HepG2 (cell line): ENCODE measurements around the gene MLH1. TPM values are rescaled to one million over a fixed set of nuclear protein-coding genes. Genes with fewer than 3 reads are reported as not detected.

Experiments used
- GTF2F1 ChIP-seq: fragments of 150-350 bp; IDR thresholded peaks from 2 replicates; pipeline ENCODE4 v1.6.1; 2014; ENCODE audit warnings: low read length
- HNF4G ChIP-seq, 2 experiments: sonication (generic) in 1 of 2; formaldehyde crosslinking in 1 of 2; IDR thresholded peaks; 2 replicates each; pipeline versions ENCODE4 v1.4.0 to v1.6.1; 2011 to 2020; ENCODE audit warnings: borderline replicate concordance in 2 of 2, low read depth in 2 of 2, mild to moderate bottlenecking in 2 of 2, low read length in 1 of 2, missing genetic modification reagents in 1 of 2, moderate library complexity in 1 of 2
- KDM5B ChIP-seq: sonication (generic); formaldehyde crosslinking; IDR thresholded peaks from 2 replicates; pipeline ENCODE4 v1.4.0; 2020; ENCODE audit warnings: missing genetic modification reagents, mild to moderate bottlenecking, borderline replicate concordance
- MZF1 ChIP-seq: sonication (generic); formaldehyde crosslinking; IDR thresholded peaks from 2 replicates; pipeline ENCODE4 v1.8.1; 2023; ENCODE audit warnings: mild to moderate bottlenecking, missing genetic modification reagents, borderline replicate concordance
- RARG ChIP-seq: sonication (generic); formaldehyde crosslinking; IDR thresholded peaks from 2 replicates; pipeline ENCODE4 v1.4.0; 2020; ENCODE audit warnings: low read depth, mild to moderate bottlenecking, missing genetic modification reagents
- SATB2 ChIP-seq: sonication (generic); formaldehyde crosslinking; IDR thresholded peaks from 2 replicates; pipeline ENCODE4 v1.5.0; 2020; ENCODE audit warnings: missing genetic modification reagents
- SNRNP70 ChIP-seq: fragments of 200-400 bp; formaldehyde crosslinking; IDR thresholded peaks from 2 replicates; pipeline ENCODE4 v1.6.1; 2017; ENCODE audit warnings: mild to moderate bottlenecking, low read depth, low read length, moderate library complexity
- SOX5 ChIP-seq: IDR thresholded peaks from 2 replicates; pipeline ENCODE4 v1.6.1; 2016; ENCODE audit warnings: borderline replicate concordance
- ZBTB21 ChIP-seq: sonication (generic); formaldehyde crosslinking; IDR thresholded peaks from 2 replicates; pipeline ENCODE4 v1.4.0; 2020; ENCODE audit warnings: missing genetic modification reagents
- ZFP41 ChIP-seq: sonication (generic); formaldehyde crosslinking; IDR thresholded peaks from 2 replicates; pipeline ENCODE4 v1.4.0; 2020; ENCODE audit warnings: mild to moderate bottlenecking, missing genetic modification reagents, borderline replicate concordance
- ZNF460 ChIP-seq: sonication (generic); formaldehyde crosslinking; IDR thresholded peaks from 2 replicates; pipeline ENCODE4 v1.5.1; 2020; ENCODE audit warnings: missing genetic modification reagents, mild to moderate bottlenecking, borderline replicate concordance
- ZNF556 ChIP-seq: sonication (generic); formaldehyde crosslinking; IDR thresholded peaks from 2 replicates; pipeline ENCODE4 v1.4.0; 2020; ENCODE audit warnings: mild to moderate bottlenecking, missing genetic modification reagents, borderline replicate concordance
- ZNF749 ChIP-seq: sonication (generic); formaldehyde crosslinking; IDR thresholded peaks from 2 replicates; pipeline ENCODE4 v1.8.0; 2022; ENCODE audit warnings: mild to moderate bottlenecking, missing genetic modification reagents, moderate library complexity, borderline replicate concordance
- ZNF841 ChIP-seq: sonication (generic); formaldehyde crosslinking; IDR thresholded peaks from 2 replicates; pipeline ENCODE4 v1.8.1; 2023; ENCODE audit warnings: missing genetic modification reagents, borderline replicate concordance
- ZSCAN30 ChIP-seq: sonication (generic); formaldehyde crosslinking; IDR thresholded peaks from 2 replicates; pipeline ENCODE4 v1.5.0; 2020; ENCODE audit warnings: mild to moderate bottlenecking, missing genetic modification reagents
- polyA plus RNA-seq, 8 experiments: library from polyadenylated mRNA; depleted of rRNA in 3 of 8; stranded (reverse) in 7 of 8; unstranded in 1 of 8; fragments of >200 nt; fragmentation: Illumina TruSeq in 4 of 8; extraction: Trizol in 4 of 8; gene quantifications; 2 replicates each; pipeline versions ENCODE4 v1.2.1 to v1.2.3, GENCODE V29; 2011 to 2016; ENCODE audit warnings: low read depth in 4 of 8, missing spikeins in 1 of 8, mixed read lengths in 1 of 8; ENCODE audit not compliant: insufficient read depth in 1 of 8
- total RNA-seq, 5 experiments: library from RNA; depleted of rRNA; stranded (reverse); fragments of >200 nt; fragmentation: Illumina TruSeq; extraction: Trizol; gene quantifications; 2 replicates each; pipeline ENCODE4 v1.2.3, GENCODE V29; 2016; ENCODE audit warnings: low read depth in 1 of 5
- TF ChIP-seq, protein P1 (sequence below): conservative IDR thresholded peaks from 2 replicates; pipeline ENCODE4 v1.6.1; 2018; ENCODE audit warnings: missing genetic modification reagents
- TF ChIP-seq, protein P2 (sequence below): IDR thresholded peaks from 2 replicates; pipeline ENCODE4 v1.6.1; 2012; ENCODE audit warnings: inconsistent platforms
- TF ChIP-seq, protein P3 (sequence below): sonication (generic); formaldehyde crosslinking; IDR thresholded peaks from 2 replicates; pipeline ENCODE4 v1.8.1; 2022; ENCODE audit warnings: low read depth, mild to moderate bottlenecking, missing genetic modification reagents
- TF ChIP-seq, protein P4 (sequence below): sonication (generic); formaldehyde crosslinking; IDR thresholded peaks from 2 replicates; pipeline ENCODE4 v1.4.0; 2020; ENCODE audit warnings: missing genetic modification reagents
- TF ChIP-seq, protein P5 (sequence below): sonication (generic); formaldehyde crosslinking; IDR thresholded peaks from 2 replicates; pipeline ENCODE4 v1.4.0; 2020; ENCODE audit warnings: missing genetic modification reagents

MLH1 gene
- total and polyA plus RNA-seq, 2 of the 13 experiments (the other 11 are each of a cell fraction or from before 2014, with no cell fraction given), result 29.5 to 70.8 TPM

DNA sequence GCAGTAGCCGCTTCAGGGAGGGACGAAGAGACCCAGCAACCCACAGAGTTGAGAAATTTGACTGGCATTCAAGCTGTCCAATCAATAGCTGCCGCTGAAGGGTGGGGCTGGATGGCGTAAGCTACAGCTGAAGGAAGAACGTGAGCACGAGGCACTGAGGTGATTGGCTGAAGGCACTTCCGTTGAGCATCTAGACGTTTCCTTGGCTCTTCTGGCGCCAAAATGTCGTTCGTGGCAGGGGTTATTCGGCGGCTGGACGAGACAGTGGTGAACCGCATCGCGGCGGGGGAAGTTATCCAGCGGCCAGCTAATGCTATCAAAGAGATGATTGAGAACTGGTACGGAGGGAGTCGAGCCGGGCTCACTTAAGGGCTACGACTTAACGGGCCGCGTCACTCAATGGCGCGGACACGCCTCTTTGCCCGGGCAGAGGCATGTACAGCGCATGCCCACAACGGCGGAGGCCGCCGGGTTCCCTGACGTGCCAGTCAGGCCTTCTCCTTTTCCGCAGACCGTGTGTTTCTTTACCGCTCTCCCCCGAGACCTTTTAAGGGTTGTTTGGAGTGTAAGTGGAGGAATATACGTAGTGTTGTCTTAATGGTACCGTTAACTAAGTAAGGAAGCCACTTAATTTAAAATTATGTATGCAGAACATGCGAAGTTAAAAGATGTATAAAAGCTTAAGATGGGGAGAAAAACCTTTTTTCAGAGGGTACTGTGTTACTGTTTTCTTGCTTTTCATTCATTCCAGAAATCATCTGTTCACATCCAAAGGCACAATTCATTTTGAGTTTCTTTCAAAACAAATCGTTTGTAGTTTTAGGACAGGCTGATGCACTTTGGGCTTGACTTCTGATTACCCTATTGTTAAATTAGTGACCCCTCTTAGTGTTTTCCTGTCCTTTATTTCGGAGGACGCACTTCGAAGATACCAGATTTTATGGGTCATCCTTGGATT, at the start of gene MLH1 (continued):
- TF ChIP-seq, protein P1, sequence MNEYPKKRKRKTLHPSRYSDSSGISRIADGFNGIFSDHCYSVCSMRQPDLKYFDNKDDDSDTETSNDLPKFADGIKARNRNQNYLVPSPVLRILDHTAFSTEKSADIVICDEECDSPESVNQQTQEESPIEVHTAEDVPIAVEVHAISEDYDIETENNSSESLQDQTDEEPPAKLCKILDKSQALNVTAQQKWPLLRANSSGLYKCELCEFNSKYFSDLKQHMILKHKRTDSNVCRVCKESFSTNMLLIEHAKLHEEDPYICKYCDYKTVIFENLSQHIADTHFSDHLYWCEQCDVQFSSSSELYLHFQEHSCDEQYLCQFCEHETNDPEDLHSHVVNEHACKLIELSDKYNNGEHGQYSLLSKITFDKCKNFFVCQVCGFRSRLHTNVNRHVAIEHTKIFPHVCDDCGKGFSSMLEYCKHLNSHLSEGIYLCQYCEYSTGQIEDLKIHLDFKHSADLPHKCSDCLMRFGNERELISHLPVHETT, result no peak
- TF ChIP-seq, protein P2, sequence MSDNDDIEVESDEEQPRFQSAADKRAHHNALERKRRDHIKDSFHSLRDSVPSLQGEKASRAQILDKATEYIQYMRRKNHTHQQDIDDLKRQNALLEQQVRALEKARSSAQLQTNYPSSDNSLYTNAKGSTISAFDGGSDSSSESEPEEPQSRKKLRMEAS, result peak; percentile 91
- TF ChIP-seq, protein P3, sequence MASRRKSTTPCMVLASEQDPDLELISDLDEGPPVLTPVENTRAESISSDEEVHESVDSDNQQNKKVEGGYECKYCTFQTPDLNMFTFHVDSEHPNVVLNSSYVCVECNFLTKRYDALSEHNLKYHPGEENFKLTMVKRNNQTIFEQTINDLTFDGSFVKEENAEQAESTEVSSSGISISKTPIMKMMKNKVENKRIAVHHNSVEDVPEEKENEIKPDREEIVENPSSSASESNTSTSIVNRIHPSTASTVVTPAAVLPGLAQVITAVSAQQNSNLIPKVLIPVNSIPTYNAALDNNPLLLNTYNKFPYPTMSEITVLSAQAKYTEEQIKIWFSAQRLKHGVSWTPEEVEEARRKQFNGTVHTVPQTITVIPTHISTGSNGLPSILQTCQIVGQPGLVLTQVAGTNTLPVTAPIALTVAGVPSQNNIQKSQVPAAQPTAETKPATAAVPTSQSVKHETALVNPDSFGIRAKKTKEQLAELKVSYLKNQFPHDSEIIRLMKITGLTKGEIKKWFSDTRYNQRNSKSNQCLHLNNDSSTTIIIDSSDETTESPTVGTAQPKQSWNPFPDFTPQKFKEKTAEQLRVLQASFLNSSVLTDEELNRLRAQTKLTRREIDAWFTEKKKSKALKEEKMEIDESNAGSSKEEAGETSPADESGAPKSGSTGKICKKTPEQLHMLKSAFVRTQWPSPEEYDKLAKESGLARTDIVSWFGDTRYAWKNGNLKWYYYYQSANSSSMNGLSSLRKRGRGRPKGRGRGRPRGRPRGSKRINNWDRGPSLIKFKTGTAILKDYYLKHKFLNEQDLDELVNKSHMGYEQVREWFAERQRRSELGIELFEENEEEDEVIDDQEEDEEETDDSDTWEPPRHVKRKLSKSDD (CRISPR knock-in tag), result peak; percentile 88
- TF ChIP-seq ZSCAN30 (CRISPR knock-in tag) (no peak), ZFP41 (CRISPR knock-in tag) (no peak; the same call in 1 of the 2 replicates), RARG (CRISPR knock-in tag) (no peak), GTF2F1 (no peak), ZBTB21 (peak; percentile 79), SOX5 (peak; percentile 15; the same call in 1 of the 2 replicates), SATB2 (CRISPR knock-in tag) (peak; percentile 31; the same call in 1 of the 2 replicates), MZF1 (CRISPR knock-in tag) (no peak), SNRNP70 (no peak), KDM5B (CRISPR knock-in tag) (peak; percentile 42; the same call in 1 of the 2 replicates), ZNF460 (CRISPR knock-in tag) (no peak), ZNF749 (peak; percentile 66; the same call in 1 of the 2 replicates), HNF4G (IDR thresholded peaks at IDR 0.05; ENCODE audit: borderline replicate concordance, low read depth, low read length) (no peak), HNF4G (CRISPR knock-in tag; IDR thresholded peaks at IDR 0.05; ENCODE audit: borderline replicate concordance, low read depth) (0 out of 2 replicates have a peak, but pooled peaks have one; percentile 17), ZNF841 (CRISPR knock-in tag) (no peak), ZNF556 (CRISPR knock-in tag) (peak; percentile 72; the same call in 1 of the 2 replicates)
- TF ChIP-seq, protein P4, sequence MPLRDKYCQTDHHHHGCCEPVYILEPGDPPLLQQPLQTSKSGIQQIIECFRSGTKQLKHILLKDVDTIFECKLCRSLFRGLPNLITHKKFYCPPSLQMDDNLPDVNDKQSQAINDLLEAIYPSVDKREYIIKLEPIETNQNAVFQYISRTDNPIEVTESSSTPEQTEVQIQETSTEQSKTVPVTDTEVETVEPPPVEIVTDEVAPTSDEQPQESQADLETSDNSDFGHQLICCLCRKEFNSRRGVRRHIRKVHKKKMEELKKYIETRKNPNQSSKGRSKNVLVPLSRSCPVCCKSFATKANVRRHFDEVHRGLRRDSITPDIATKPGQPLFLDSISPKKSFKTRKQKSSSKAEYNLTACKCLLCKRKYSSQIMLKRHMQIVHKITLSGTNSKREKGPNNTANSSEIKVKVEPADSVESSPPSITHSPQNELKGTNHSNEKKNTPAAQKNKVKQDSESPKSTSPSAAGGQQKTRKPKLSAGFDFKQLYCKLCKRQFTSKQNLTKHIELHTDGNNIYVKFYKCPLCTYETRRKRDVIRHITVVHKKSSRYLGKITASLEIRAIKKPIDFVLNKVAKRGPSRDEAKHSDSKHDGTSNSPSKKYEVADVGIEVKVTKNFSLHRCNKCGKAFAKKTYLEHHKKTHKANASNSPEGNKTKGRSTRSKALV, result no peak
- TF ChIP-seq, protein P5, sequence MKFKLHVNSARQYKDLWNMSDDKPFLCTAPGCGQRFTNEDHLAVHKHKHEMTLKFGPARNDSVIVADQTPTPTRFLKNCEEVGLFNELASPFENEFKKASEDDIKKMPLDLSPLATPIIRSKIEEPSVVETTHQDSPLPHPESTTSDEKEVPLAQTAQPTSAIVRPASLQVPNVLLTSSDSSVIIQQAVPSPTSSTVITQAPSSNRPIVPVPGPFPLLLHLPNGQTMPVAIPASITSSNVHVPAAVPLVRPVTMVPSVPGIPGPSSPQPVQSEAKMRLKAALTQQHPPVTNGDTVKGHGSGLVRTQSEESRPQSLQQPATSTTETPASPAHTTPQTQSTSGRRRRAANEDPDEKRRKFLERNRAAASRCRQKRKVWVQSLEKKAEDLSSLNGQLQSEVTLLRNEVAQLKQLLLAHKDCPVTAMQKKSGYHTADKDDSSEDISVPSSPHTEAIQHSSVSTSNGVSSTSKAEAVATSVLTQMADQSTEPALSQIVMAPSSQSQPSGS (CRISPR knock-in tag), result peak; percentile 60
